ENCODE measurements around the gene CDC42SE1.

DNA sequence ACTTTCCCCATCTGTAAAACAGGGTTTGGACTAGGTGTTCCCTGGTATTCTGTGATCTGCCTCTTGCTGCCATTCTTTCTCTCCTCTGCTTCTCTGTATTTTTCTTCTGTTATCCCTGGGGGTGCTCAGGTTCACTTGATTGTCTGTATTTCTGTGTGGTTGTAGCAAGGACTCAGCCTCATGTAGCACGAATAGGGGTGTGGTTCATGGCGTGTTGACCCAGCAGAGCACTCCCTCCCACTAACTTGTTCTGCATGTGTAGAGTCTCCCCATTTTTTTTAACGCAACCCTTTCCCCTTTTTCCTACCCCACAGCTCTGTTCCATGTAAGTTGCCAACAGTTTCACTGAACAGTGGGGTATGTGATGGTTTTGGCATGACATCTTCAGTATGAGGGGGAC, 24.3 kb downstream of the CDC42SE1 start:
- TF ChIP-seq, protein P1, sequence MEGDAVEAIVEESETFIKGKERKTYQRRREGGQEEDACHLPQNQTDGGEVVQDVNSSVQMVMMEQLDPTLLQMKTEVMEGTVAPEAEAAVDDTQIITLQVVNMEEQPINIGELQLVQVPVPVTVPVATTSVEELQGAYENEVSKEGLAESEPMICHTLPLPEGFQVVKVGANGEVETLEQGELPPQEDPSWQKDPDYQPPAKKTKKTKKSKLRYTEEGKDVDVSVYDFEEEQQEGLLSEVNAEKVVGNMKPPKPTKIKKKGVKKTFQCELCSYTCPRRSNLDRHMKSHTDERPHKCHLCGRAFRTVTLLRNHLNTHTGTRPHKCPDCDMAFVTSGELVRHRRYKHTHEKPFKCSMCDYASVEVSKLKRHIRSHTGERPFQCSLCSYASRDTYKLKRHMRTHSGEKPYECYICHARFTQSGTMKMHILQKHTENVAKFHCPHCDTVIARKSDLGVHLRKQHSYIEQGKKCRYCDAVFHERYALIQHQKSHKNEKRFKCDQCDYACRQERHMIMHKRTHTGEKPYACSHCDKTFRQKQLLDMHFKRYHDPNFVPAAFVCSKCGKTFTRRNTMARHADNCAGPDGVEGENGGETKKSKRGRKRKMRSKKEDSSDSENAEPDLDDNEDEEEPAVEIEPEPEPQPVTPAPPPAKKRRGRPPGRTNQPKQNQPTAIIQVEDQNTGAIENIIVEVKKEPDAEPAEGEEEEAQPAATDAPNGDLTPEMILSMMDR (IDR thresholded peaks at IDR 0.05): no peak
- TF ChIP-seq, protein P2, sequence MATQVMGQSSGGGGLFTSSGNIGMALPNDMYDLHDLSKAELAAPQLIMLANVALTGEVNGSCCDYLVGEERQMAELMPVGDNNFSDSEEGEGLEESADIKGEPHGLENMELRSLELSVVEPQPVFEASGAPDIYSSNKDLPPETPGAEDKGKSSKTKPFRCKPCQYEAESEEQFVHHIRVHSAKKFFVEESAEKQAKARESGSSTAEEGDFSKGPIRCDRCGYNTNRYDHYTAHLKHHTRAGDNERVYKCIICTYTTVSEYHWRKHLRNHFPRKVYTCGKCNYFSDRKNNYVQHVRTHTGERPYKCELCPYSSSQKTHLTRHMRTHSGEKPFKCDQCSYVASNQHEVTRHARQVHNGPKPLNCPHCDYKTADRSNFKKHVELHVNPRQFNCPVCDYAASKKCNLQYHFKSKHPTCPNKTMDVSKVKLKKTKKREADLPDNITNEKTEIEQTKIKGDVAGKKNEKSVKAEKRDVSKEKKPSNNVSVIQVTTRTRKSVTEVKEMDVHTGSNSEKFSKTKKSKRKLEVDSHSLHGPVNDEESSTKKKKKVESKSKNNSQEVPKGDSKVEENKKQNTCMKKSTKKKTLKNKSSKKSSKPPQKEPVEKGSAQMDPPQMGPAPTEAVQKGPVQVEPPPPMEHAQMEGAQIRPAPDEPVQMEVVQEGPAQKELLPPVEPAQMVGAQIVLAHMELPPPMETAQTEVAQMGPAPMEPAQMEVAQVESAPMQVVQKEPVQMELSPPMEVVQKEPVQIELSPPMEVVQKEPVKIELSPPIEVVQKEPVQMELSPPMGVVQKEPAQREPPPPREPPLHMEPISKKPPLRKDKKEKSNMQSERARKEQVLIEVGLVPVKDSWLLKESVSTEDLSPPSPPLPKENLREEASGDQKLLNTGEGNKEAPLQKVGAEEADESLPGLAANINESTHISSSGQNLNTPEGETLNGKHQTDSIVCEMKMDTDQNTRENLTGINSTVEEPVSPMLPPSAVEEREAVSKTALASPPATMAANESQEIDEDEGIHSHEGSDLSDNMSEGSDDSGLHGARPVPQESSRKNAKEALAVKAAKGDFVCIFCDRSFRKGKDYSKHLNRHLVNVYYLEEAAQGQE (IDR thresholded peaks at IDR 0.05; ENCODE audit: insufficient read depth in 1 of 2, low read depth in 2 of 2, low read length in 1 of 2): no peak
- TF ChIP-seq POLR2AphosphoS5 (IDR thresholded peaks at IDR 0.05; ENCODE audit: low read depth, low read length) (no peak), SIN3A (IDR thresholded peaks at IDR 0.05; ENCODE audit: borderline replicate concordance, insufficient read depth, low read depth, low read length) (no peak)

Measured in Panc1 (cell line).